Parathyroid adenoma (tissue), 2 donors: ENCODE measurements around the gene APOBEC3C.
"Not testable (repeated sequence)": the region's sequence is repeated elsewhere in the genome, so short reads cannot be mapped to it uniquely, and the experiment has no call there.

ENCODE experiments used
- H2AFZ ChIP-seq: fragments of 300-600 bp; sonication (generic); one replicate; pipeline ENCODE4 v1.7.0; 2017; ENCODE audit warnings: antibody characterized with exemption, mild to moderate bottlenecking
- H3K27ac ChIP-seq: fragments of 300-600 bp; sonication (generic); one replicate; pipeline ENCODE4 v1.7.0; 2017
- H3K27me3 ChIP-seq: fragments of 300-600 bp; sonication (generic); one replicate; pipeline ENCODE4 v1.7.0; 2017; ENCODE audit warnings: low read length; ENCODE audit not compliant: control insufficient read depth, insufficient read depth
- H3K36me3 ChIP-seq: fragments of 300-600 bp; sonication (generic); one replicate; pipeline ENCODE4 v1.7.0; 2017; ENCODE audit warnings: low read length; ENCODE audit not compliant: control insufficient read depth, insufficient read depth
- H3K4me1 ChIP-seq: fragments of 300-600 bp; sonication (generic); one replicate; pipeline ENCODE4 v1.7.0; 2017; ENCODE audit warnings: control low read depth
- H3K4me2 ChIP-seq: fragments of 300-600 bp; sonication (generic); one replicate; pipeline ENCODE4 v1.7.0; 2017; ENCODE audit warnings: low read length
- H3K4me3 ChIP-seq: fragments of 300-600 bp; sonication (generic); one replicate; pipeline ENCODE4 v1.7.0; 2017; ENCODE audit warnings: low read depth, low read length
- H3K79me2 ChIP-seq: fragments of 300-600 bp; sonication (generic); one replicate; pipeline ENCODE4 v1.7.0; 2017; ENCODE audit warnings: control low read depth
- H3K9ac ChIP-seq: fragments of 300-600 bp; sonication (generic); one replicate; pipeline ENCODE4 v1.7.0; 2017; ENCODE audit warnings: mild to moderate bottlenecking
- H3K9me3 ChIP-seq: fragments of 300-600 bp; sonication (generic); one replicate; pipeline ENCODE4 v1.7.0; 2017; ENCODE audit warnings: low read length; ENCODE audit not compliant: control insufficient read depth
- TF ChIP-seq, protein P1 (sequence below): fragments of 300-600 bp; sonication (generic); IDR thresholded peaks from one replicate; pipeline ENCODE4 v1.7.0; 2017; ENCODE audit warnings: antibody characterized with exemption, mild to moderate bottlenecking
- donor health status: primary hyperparathyroidism.

The APOBEC3C gene

DNA sequence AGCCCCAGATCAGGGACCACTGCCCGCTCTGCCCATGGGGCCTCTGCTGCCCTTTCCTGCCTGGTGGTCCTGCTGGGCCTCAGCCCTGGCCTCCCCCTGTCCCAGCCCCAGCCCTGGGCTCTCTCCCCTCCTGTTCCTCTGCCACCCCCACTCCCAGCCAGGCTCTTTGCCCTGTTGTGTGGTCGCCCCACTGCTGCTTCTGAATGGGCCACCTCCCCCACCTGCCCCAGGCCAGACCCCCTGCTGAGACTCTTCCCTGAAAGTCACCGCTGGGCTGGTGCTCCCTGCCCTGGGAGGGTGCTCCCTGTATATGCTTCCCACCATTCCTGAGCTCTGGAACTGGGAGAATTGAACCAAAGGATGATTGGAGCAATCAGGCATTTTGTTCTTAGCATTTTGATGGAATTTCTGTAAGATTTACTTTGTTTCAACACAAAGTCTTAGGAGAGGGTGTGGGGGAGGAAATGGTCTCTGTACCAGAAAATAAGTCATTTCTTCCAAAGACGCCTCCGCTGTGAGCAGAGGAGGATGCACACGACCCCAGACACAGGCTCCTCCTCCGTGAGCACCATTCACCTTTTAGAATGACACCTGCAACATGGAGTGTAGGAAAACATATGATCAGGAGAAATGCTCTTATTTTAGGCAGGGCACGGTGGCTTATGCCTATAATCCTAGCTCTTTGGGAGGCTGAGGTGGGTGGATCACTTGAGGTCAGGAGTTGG lies 26.7 kb upstream of the APOBEC3C start:
- H3K27ac ChIP-seq = no peak overlapping the region
- no peak overlapping the region for H2AFZ ChIP-seq
- no peak overlapping the region for H3K9ac ChIP-seq
- H3K36me3 ChIP-seq = no peaks in the 10 kb centered on the region
- no peak overlapping the region for H3K4me2 ChIP-seq
- peaks cover 2% of the 10 kb centered on the region for H3K4me1 ChIP-seq
- TF ChIP-seq, protein P1, sequence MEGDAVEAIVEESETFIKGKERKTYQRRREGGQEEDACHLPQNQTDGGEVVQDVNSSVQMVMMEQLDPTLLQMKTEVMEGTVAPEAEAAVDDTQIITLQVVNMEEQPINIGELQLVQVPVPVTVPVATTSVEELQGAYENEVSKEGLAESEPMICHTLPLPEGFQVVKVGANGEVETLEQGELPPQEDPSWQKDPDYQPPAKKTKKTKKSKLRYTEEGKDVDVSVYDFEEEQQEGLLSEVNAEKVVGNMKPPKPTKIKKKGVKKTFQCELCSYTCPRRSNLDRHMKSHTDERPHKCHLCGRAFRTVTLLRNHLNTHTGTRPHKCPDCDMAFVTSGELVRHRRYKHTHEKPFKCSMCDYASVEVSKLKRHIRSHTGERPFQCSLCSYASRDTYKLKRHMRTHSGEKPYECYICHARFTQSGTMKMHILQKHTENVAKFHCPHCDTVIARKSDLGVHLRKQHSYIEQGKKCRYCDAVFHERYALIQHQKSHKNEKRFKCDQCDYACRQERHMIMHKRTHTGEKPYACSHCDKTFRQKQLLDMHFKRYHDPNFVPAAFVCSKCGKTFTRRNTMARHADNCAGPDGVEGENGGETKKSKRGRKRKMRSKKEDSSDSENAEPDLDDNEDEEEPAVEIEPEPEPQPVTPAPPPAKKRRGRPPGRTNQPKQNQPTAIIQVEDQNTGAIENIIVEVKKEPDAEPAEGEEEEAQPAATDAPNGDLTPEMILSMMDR = no peak
- H3K27me3 ChIP-seq = no peaks in the 10 kb centered on the region
- H3K79me2 ChIP-seq = no peaks in the 10 kb centered on the region
- H3K4me3 ChIP-seq = no peak overlapping the region
- no peaks in the 10 kb centered on the region for H3K9me3 ChIP-seq

DNA sequence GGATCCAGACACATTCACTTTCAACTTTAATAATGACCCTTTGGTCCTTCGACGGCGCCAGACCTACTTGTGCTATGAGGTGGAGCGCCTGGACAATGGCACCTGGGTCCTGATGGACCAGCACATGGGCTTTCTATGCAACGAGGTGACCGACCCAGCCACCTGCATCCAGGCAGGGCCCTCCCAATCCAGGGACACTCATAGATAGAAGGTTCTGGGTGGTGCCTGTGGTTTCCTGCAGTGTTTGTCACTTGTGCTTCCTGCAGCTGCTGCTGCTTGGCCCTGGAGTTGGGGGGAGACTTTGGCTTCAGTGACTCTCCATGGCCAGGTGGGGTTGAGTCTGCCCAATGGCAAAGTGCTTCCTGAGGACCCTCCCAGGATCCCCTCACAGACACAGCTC lies 24.6 kb upstream of the APOBEC3C start:
- Histone ChIP-seq H3K27ac (no peak overlapping the region), H3K4me2 (no peak overlapping the region), H3K9me3 (no peaks in the 10 kb centered on the region), H3K27me3 (no peaks in the 10 kb centered on the region), H3K79me2 (no peaks in the 10 kb centered on the region), H3K36me3 (no peaks in the 10 kb centered on the region), H3K4me1 (no peaks in the 10 kb centered on the region), H2AFZ (no peak overlapping the region), H3K9ac (no peak overlapping the region), H3K4me3 (no peak overlapping the region)
- TF ChIP-seq, protein P1 = no peak

DNA sequence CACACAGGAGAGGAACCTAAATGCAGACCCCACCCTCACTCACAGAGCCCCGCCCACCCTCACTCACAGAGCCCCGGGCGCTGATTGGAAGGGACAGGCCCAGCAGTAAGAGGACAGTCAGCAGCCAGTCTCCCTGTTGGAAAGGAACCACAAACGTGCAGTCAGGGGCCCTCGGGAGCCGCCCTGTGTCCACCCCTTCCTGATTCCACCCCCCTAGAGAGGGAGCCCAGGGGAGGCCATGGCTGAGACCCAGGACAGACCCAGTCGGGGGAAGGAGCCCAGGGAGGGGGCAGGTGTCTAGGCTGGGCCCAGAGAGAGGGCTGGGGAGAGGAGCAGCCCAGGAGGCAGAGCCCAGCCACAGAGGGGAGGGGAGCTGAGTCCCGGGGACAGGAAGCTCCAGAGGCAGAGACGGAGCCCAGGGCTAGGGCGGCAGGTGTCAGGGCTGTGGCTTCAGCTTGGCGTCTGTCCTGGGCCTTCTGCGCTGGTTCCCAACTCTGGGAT lies 21.1 kb upstream of the APOBEC3C start:
- not testable (repeated sequence) for H3K4me2 ChIP-seq, H3K27ac ChIP-seq, H3K9me3 ChIP-seq, H3K4me1 ChIP-seq, H2AFZ ChIP-seq, H3K79me2 ChIP-seq, H3K9ac ChIP-seq, H3K36me3 ChIP-seq, H3K4me3 ChIP-seq, H3K27me3 ChIP-seq

DNA sequence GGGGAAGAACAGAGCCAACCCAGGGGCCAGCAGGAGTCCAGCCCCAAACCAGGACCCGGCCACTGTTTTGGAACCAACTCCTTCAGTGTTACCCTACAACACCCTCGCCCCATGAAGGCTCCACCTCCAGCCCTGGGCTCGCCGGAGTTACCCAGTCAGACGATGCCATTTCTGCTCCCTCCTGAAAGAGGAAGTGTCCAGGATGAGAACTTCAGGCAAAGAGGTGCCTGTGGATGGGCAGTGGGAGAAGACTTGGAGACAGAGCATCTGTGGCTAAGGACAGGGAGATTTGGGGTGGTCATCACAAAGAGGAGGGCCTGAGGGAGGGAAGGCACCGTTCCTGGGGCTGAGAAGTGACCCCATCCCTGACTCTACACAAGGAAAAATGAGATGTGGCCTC lies 18.0 kb upstream of the APOBEC3C start:
- no peaks in the 10 kb centered on the region for H3K4me1 ChIP-seq
- H3K4me3 ChIP-seq = no peak overlapping the region
- H3K27me3 ChIP-seq = no peaks in the 10 kb centered on the region
- H2AFZ ChIP-seq = no peak overlapping the region
- no peak overlapping the region for H3K9ac ChIP-seq
- no peaks in the 10 kb centered on the region for H3K79me2 ChIP-seq
- H3K4me2 ChIP-seq = no peak overlapping the region
- TF ChIP-seq, protein P1 = no peak
- no peak overlapping the region for H3K27ac ChIP-seq
- H3K9me3 ChIP-seq = no peaks in the 10 kb centered on the region
- H3K36me3 ChIP-seq = no peaks in the 10 kb centered on the region

DNA sequence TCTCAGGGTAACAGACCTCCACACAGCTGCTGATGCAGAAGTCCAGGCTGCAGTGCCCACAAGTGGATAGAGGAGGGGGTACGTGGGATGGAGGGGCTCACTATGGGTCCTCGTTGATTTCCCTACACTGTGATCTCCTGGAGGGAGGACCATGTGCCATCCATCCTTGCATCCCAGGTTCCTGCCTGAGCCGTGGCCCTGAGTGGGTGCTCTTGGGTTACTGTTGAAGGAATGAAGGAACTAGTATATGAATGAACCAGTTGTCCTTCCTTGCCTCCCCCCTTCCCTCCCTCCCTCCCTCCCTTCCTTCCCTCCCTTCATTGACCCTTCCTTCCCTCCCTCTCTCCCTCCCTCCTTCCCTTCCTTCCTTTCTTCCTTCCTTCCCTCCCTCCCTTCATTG lies 16.5 kb upstream of the APOBEC3C start:
- H3K4me1 ChIP-seq = no peaks in the 10 kb centered on the region
- H3K4me3 ChIP-seq = no peak overlapping the region
- no peak overlapping the region for H3K4me2 ChIP-seq
- no peaks in the 10 kb centered on the region for H3K79me2 ChIP-seq
- H3K27me3 ChIP-seq = no peaks in the 10 kb centered on the region
- TF ChIP-seq, protein P1 = no peak
- H3K27ac ChIP-seq = no peak overlapping the region
- no peak overlapping the region for H3K9ac ChIP-seq
- no peaks in the 10 kb centered on the region for H3K9me3 ChIP-seq
- H2AFZ ChIP-seq = no peak overlapping the region
- H3K36me3 ChIP-seq = no peaks in the 10 kb centered on the region
